ENCODE results near the gene TRAPPC6A.

Gene TRAPPC6A

GRCh38 chr19:45150180-45150579 is 27.9 kb downstream of the TRAPPC6A start:
- no peak for FAIRE-seq
- DNase-seq (ENCODE audit: insufficient read length, low spot score) = no peak

DNA sequence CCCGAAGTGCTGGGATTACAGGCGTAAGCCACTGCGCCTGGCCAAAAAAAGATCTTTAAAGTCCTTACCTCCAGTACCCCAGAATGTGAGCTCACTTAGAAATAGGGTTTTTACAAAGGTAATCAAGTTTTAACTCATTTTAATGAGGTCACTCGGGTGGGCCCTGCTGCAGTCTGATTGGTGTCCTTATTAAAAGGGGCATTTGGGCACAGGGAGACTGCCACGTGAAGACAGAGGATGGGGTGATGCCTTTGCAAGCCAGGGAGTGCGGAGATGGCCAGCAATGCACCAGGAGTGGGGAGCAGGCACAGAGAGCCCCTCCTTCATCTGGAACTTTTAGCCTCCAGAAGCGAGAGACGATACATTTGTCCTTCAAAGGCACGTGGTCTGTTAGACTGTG is 28.9 kb downstream of the TRAPPC6A start:
- no peak for FAIRE-seq
- DNase-seq (ENCODE audit: insufficient read length, low spot score) = no peak

DNA sequence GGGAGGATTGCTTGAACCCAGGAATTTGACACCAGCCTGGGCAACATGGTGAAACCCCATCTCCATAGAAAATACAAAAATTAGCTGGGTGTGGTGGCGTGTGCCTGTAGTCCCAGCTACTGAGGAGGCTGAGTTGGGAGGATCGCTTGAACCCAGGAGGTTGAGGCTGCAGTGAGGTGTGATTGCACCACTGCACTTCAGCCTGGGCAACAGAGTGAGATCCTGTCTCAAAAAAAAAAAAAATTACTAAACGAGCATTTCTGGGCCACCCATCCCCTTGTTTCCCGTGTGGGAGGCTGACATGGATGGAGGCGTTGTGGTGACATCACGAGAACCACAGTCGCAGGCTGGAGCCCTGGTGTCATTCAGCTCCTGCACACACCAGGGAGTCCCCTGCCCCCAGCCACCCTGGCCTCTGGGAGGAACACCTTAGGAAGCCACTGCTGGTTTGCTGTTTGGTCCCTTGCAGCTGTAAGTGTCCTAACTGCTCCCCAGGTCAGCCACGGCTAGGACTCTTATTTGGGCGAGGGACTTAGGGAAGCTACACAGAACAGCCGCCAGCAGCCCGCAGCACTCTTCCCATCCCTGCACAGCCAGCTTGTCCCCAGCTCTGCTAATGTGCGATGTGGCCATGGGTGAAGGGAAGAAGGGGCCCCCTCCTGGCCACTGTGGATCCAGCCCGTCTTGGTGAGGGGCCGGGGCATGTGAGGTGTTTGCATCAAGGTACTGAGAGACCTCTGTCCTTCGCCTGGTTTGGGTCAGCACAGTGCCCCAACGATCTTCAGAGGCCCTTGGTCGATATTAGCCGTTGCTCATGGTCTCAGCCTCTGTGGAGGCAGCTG is 30.0 kb downstream of the TRAPPC6A start:
- no peak for DNase-seq (ENCODE audit: insufficient read length, low spot score)
- FAIRE-seq = no peak

- FAIRE-seq (no peak), DNase-seq (ENCODE audit: insufficient read length, low spot score) (no peak)
These were observed 31.3 kb downstream of the TRAPPC6A start for GRCh38 chr19:45146741-45147205.

DNA sequence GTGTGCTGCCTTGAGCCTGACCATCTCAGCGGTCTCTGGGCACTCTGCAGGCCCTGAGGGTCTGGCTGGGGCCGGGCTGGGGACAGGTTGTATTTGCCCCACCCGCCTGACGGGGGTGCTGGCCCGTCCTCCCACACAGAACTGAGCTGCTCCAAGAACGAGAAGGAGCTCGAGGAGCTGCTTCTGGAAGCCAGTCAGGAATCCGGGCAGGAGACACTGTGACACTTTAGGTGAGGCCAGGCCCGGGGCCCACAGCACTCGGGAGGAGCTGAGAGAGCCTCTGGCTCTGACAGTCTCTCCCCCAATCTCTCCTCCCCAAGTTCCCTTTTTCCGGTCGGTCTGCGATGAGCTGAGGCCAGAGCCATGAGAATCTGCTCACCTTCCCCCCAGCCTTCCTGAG is 31.8 kb downstream of the TRAPPC6A start:
- no peak for DNase-seq (ENCODE audit: insufficient read length, low spot score)
- no peak for FAIRE-seq

DNA sequence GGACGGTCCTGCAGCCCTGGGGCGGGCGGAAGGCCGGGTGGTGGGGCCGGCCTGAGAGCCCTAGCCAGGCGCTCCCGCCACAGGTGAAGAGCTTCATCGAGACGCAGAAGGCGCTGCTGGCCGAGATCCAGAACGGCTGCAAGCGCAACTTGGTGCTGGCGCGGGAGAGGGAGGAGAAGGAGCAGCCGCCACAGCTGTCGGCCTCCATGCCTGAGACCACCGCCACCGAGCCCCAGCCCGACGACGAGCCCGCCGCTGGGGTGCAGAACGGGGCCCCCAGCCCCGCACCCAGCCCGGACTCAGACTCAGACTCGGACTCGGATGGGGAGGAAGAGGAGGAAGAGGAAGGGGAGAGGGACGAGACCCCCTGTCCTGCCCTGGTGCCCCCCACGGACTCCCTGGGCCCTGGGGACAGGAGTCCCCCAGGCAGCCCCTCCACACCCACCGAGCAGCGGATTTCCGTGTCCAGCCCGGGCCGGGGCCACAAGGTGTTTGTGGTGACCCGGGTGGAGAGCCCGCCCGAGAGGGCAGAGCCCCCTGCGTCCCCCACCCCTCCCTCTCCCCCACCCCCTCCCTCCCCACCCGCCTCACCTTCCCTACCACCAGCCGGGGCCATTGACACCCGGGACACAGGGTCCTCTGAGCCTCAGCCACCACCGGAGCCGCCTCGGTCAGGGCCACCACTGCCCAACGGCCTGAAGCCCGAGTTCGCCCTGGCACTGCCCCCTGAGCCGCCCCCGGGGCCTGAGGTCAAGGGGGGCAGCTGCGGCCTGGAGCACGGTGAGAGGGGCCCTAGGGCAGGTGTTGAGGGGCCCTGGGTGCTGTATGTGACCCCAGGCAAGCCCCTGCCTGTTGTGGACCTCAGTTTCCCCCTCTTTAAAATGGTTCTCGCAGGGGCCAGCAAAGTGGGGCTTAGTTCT is 32.5 kb downstream of the TRAPPC6A start:
- no peak for FAIRE-seq
- DNase-seq (ENCODE audit: insufficient read length, low spot score) = no peak

DNA sequence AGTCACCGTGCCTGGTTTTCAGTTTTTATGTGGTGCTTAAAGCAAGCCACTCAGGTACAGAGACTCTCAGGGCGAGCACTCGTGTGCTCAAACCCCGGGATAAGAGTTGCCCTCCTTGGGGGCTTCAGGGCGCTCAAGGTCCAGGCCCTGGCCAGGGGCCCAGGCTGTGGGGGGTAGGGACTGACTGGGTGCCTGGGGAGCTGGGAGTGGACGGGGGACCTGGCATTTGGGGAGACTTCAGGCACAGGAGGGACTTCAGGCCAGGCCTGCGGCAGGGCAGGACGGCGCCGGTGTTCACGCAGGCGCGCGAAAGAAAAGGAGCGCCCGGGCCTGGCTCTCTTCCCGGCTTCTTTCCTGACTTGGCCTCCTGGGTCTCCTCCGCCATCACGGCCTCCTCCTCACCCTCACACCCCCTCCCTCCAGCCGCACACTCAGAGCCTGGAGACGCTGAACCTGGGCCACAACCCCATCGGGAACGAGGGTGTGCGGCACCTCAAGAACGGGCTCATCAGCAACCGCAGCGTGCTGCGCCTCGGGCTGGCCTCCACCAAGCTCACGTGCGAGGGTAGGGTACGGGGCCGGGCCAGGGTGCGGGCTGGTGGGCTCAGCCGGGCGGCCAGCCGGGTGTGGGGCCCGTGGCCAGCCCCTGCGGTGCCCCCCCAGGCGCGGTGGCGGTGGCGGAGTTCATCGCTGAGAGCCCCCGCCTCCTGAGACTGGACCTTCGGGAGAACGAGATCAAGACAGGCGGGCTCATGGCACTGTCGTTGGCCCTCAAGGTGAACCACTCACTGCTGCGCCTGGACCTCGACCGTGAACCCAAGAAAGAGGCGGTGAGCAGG is 33.4 kb downstream of the TRAPPC6A start:
- no peak for DNase-seq (ENCODE audit: insufficient read length, low spot score)
- no peak for FAIRE-seq

DNA sequence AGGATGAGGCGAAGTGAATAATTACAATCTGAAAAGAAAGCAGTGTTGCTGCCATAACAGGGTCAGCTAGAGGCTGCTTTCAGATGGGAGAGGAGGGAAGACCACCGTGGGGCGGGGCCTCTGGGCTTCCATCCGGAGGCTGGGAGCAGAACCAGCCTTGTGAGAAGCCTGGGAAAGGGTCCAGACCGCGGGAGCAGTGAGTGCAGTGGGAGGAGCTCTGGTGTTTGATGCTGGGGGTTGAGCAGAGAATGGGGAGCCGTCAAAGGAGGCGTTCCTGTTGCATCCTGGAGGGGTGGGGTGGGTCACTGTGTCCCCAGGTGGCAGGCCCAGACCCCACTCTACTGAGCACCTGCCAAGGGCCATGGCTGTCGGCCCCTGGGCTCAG is 35.3 kb downstream of the TRAPPC6A start:
- DNase-seq (ENCODE audit: insufficient read length, low spot score) (no peak), FAIRE-seq (no peak)

- DNase-seq (ENCODE audit: insufficient read length, low spot score) (no peak), FAIRE-seq (no peak)
These were observed 35.9 kb downstream of the TRAPPC6A start for GRCh38 chr19:45142016-45142725.

DNA sequence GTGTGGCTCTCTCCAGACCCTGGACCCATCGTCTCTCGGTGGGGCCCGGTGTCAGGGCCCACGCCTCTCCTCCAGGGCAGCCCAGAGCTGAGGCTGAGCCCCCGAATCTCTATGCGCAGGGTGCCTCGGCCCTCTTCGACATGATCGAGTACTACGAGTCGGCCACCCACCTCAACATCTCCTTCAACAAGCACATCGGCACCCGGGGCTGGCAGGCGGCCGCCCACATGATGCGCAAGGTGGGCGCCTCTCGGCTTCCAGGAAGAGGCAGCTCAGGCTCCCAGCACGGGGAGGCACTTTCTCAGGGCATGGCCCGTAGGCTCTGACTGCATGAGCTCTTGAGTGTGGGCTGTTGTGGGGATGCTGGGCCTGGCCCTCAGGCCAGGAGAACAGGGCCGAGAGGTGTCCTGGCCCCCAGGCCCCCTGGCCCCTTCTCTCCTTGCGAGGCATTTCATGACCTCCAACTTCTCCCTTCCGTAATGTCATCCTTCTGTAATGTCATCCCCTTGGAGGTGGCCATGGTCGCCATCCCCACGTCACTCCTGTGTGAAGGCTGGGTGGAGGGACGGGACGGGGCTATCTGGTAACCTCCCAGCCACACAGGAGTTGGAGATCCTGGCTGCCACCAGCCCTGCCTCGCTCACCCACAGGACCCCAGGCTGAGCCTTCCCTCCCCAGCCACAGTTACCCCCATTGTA is 36.7 kb downstream of the TRAPPC6A start:
- DNase-seq (ENCODE audit: insufficient read length, low spot score) = no peak

DNA sequence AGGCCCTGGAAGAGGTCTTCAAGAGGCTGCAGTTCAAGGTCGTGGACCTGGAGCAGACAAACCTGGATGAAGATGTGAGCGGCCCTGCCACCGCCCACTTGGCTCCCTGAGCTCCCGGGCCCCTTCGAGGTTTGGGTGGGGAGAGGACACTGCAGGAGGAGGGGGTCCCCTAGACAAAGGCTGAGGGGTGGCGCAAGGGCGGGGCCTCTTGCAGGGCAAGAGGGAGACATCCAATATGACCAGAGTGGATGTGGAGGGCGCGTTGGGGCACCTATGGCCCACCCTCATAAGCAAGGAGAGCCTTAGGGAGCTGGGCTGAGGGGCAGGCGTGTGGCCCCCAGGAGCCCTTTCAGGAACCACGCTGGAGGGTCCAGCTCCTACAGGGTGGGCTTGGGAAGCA is 37.5 kb downstream of the TRAPPC6A start:
- DNase-seq (ENCODE audit: insufficient read length, low spot score) (no peak), FAIRE-seq (no peak)

More for the DNA sequence above, 36.7 kb downstream of the TRAPPC6A start:
- no peak for FAIRE-seq

- DNase-seq (ENCODE audit: insufficient read length, low spot score) (no peak), FAIRE-seq (no peak)
These were observed 37.9 kb downstream of the TRAPPC6A start for GRCh38 chr19:45140144-45140503.

GRCh38 chr19:45139286-45140143 is 38.5 kb downstream of the TRAPPC6A start:
- FAIRE-seq (no peak), DNase-seq (ENCODE audit: insufficient read length, low spot score) (no peak)

- DNase-seq (ENCODE audit: insufficient read length, low spot score) (no peak), FAIRE-seq (no peak)
These were observed 39.7 kb downstream of the TRAPPC6A start for GRCh38 chr19:45138303-45138751.

GRCh38 chr19:45137179-45137761 is 40.8 kb downstream of the TRAPPC6A start:
- DNase-seq (ENCODE audit: insufficient read length, low spot score) = no peak
- no peak for FAIRE-seq

- FAIRE-seq (no peak), DNase-seq (ENCODE audit: insufficient read length, low spot score) (no peak)
These were observed 41.4 kb downstream of the TRAPPC6A start for GRCh38 chr19:45136507-45137178.

DNA sequence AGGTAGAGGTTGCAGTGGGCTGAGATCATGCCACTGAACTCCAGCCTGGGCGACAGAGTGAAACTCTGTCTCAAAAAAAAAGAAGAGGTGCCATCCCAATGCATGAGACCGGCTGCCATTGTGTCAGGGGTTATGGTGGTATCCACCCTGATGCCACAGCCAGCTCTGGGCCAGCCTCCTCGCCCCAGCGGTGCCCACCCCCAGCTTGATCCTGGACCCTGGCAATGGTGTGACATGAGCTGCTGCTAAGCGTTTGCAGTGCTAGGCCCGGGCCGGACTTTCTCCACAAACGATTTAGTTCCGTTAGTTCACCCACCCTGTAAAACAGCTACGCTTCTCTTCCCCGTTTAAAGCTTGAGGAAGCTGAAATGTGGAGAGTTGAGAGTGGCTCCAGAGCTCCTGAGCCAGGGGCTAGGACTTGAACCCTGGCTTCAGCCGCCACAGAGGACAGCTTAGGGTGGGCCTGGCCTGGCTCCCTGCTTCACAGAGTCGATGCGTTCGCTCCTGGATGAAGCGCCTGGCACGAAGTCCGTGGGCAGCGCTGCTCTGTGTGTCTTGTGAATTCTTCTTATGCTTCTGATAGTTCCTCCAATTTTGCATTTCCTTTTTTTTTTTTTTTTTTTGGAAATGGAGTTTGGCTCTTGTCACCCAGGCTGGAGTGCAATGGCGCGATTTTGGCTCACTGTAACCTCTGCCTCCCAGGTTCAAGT is 42.7 kb downstream of the TRAPPC6A start:
- DNase-seq (ENCODE audit: insufficient read length, low spot score) = no peak
- FAIRE-seq = no peak

All from HTR-8/SVneo (cell line).